HG02938 (cell line): ENCODE data around the gene TTC39B.
A peak's percentile ranks its signal among the peaks of the same experiment; 100 is the strongest.

Experiments used
- ATAC-seq: cut with Tn5 transposase; IDR thresholded peaks from one replicate; pipeline ENCODE4 v1.9.1; 2021; ENCODE audit warnings: mild to moderate bottlenecking, moderate library complexity; ENCODE audit not compliant: unreplicated experiment

The TTC39B gene

DNA sequence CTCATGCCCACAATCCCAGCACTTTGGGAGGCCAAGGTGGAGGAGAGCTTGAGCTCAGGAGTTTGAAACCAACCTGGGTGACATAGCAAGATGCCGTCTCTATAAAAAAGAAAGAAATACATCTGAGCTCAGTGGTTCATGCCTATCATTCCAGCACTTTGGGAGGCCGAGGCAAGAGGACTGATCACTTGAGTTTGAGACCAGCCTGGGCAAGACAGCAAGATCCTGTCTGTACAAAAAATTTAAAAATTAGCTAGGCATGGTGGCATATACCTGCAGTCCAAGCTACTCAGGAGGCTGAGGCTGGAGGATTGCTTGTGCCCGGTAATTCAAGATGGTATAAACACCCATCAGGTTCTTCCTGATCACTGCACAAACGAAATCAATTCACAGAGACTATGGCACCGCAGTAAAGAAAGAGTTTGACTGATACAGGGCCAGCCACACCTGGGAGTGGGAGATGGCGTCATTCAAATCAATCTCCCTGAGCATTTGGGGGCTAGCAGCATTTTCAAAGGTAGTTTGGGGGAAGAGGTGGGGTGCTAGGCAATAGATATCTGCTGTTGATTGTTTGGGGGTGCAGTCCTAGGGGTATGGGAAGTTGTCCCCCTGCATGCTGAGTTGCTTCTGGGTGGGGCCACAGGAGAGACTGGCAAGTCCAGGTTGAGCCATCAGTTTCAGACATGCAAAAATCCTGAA lies 169.2 kb downstream of the TTC39B start:
- no peak for ATAC-seq

DNA sequence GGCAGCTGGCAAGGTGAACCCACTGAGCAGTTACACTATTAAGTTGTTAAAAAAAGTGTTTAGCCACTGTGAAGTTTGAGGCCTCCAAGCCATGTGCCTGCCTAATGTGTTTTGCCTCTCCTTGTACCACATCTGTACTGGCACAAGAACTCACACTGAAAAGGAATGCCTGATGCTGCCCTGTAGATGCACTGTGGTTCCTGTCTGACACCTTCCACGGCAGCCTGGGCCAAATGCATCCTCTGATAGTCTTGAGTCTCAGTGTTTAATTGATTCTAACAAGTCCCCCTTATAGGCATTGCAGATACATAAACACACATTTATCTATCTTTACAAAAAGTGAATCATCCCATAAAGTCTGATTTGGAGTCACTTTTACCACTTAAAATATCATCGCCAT lies 169.9 kb downstream of the TTC39B start:
- no peak for ATAC-seq

DNA sequence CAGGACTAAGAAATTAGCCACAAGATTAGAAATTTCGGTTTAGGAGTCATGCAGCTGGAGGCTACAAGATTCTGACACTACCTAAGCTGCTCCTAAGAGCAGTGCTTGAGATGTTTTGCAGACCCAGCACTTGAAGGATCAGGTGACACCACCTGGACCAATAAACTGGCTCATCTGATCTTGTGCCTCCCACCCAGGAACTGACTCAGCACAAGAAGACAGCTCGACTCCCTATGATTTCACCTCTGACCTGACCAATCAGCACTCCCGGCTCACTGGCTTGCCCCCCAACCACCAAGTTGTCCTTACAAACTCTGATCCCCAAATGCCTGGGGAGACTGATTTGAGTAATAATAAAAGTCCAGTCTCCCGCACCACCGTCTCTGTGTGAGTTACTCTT lies 170.4 kb downstream of the TTC39B start:
- ATAC-seq: no peak

DNA sequence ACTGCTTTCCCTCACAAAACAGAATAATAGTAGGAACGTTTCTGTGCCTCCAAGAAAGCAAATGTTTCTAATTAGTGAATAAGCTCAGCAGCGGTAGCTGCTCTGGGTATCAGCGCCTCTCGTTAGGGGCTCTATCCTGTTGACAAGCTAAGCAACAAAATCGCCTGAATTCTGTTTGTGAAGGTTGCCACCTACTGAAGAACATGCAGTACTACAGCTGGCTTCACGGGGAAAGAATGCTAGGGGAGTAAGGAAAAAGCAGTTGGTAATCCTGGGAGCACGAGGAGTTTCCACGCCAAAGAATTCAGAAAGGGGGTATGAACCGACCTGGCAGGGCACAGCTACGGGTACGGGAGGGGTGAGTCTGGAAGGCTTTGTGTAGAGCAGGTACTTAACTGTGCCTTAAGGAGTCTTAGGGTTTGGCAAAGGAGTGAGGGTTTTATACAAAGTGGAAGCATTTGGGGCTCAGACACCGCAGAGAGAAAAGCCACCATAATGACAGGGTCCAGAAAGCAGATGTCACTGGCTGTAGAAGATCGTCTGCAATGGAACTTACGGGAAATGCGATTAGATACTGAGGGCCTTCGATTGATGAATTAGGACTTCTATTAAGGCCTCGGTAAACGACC lies 171.7 kb downstream of the TTC39B start:
- peak; percentile 90 for ATAC-seq

DNA sequence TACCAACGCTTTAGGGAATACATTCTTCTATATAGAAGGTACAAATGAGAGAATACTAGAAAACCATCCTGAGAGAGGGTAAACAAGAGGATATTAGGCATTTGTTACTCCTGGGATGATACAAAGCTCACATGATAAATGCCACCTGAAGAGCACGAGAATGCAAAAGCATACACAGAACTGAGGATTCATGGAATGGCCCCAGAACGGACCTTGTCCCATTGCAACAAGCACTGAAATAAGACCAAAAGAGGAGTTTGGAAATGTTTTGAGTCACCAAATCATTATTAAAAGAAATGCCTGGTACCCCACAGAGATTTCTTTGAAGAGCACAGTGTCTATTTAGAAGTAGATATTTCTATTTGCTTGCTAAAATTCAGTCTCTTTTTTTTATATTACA lies 173.5 kb downstream of the TTC39B start:
- ATAC-seq: no peak

DNA sequence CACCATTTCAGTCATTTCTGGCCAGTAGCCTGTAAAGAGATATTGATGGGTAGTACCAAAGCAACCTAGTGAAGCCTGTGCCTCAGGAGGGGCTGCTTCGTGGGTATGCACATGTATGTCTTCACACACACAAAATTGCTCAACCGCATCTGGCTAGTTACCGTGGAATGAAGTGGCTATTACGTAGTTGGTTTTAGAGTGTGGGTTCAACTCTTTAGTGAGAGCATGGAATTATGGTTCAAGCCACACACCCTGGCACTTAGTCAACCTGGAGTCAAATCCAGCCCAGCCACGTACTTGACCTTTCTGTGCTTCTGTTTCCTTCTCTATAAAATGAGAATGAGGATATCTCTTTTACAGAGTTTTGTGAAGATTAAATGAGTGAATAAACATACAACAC lies 174.9 kb downstream of the TTC39B start:
- no peak for ATAC-seq

DNA sequence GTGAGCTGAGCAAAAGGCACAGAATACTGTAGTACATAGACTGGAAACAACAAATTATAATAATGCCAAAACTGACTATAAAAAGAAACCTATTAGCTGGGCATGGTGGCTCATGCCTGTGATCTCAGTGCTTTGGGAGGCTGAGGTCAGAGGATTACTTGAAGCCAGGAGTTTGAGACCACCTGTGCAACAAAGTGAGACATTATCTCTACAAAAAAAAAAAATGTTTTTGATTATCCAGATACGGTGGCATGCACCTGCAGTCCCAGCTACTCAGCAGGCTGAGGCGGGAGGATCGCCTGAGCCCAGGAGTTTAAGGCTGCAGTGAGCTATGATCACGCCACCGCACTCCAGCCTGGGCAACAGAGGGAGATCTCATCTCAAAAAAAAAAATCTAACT lies 175.9 kb downstream of the TTC39B start:
- ATAC-seq: no peak

DNA sequence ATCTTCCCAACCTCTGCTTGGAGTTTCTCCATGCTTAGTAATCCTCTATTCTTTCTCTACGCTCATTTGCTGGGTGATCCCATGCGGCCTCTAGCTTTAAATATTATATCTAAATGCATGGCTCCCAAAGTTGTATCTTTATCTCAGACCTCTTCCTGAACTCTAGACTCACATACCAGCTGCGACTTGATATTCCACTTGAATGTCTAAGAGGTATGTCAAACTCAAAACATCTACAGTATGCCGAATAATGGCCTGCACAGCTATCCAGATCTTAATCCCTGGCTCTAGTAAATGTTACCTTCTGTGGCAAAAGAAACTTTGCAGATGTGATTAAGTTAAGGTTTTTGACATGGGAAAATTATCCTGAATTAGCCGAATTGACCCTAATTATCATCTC lies 179.2 kb downstream of the TTC39B start:
- ATAC-seq: no peak

DNA sequence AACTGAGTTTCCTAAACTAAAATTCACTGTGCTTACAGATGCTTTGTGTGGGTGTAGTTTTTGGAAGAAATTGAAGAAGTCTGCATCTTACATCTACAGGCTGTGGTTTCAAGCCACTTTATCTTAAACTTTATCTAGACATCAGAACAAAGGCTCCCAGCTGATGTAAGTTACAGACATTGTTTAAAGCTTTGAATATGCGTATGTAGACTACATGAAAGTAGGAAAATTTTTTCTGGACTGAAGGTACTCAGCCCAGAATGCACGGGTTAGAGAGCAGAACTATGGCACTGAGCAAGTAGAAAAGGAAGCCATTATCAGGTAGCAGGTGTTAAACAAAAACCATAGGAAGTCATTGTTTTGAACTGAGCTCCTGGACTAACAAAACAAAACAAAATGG lies 185.4 kb downstream of the TTC39B start:
- ATAC-seq: no peak

DNA sequence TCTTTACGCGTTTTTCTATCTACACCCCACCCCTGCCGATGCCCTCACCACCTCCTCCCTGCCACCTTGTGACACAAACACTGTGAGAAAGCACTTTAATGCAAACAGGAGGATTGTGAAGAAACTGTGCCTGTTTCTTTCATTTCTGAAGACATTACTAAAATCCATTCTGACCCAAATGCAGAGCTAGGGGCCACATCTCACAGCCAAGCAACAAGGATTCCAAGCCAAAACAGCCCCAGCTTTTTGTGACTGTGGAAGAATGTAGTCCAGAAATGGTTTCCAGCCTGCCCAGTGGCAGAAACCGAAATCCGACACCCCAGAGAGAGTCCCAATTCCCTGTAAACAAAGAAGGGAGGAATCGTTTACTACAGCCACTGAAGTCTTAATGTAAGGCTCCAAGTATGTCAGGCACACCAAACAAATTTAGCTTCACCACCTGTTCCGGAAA lies 190.9 kb downstream of the TTC39B start:
- ATAC-seq: no peak

DNA sequence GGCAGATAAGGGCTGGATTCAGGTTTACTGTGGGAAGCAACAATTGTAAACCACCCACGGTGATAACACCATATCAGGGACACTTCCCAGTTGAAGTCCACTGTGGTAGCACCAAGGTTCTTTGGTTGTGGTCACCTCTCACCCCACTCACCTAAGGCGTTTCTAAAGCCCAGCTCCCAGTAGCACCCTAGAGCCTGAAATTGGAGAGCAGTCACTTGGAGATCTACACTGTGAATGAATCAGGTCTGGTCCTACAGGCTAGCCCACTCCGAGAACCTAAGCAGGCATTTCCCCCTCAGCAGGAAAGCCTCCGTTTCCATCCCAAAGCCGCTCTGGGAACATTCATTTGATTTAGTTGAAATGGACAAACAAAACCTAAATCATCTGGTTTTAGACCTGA lies 191.3 kb downstream of the TTC39B start:
- ATAC-seq: no peak

DNA sequence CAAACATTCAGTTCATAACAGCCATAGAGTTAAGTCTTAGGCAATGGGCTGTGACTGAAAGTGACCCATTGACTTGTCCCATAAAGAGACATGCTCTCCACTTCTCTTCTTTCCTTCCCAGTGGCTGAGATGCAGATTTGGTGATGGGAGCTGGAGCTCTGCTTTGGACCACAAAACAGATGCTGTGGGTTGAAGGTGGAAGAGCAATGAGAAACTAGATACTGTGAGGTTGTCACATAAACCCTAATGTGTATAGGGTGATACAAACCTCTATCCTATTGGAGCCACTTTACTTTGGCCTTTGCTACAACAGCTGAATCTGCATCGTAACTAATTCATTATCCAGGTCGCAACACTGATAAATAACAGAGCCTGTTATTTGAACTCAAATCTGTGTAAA lies 192.0 kb downstream of the TTC39B start:
- ATAC-seq: no peak
